ENCODE data around the gene DND1. TPM values are rescaled to one million over a fixed set of nuclear protein-coding genes. Genes with fewer than 3 reads are reported as not detected.

DND1 gene
- total and polyA plus RNA-seq, 2 experiments from 2014 or later: 8.1 to 15.5 TPM

DNA sequence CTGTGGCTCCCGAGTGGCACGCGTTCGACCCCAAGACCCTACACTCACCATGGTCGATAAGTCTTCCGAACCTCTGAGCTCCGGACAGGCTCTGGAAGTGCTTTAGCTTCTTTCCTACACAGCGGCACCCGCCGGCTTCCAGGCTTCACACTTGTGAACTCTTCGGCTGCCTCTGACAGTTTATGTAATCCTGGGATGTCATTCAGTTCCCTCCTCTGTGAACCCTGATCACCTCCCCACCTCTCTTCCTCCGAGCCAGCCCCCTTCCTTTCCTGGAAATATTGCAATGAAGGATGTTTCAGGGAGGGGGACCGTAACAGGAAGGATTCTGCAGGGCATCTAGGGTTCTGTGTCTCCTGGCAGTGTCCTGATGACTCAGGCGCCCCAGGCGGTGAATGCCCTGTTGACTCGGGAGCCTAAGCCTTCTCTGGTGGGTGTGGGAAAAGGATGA is 40.3 kb downstream of the DND1 start, which contains the start of gene CD14:
TSS of gene CD14 (minus strand) at position 155 of the 451 bp plus-strand sequence. CDS start at position 51, 104 bp downstream.
- H3K27ac Mint-ChIP-seq: no peak within 1 kb of the TSS
- Histone ChIP-seq H4K20me1 (replicated peaks; ENCODE audit: insufficient read depth) (no peaks in the 10 kb centered on the region), H3K36me3 (ENCODE audit: insufficient read depth) (no peaks in the 10 kb centered on the region), H3K4me2 (peak within 1 kb of the TSS; percentile 64), H3K9me2 (ENCODE audit: insufficient read depth) (0 out of 2 replicates have a peak, but pooled peaks cover 3% of the 10 kb centered on the region), H3F3A (replicated peaks; ENCODE audit: low read depth) (no peaks in the 10 kb centered on the region), H3K79me2 (replicated peaks; ENCODE audit: insufficient read depth) (no peaks in the 10 kb centered on the region), H3K4me1 (ENCODE audit: insufficient read depth) (peaks cover 4% of the 10 kb centered on the region; the same call in 1 of the 2 replicates), H2AFZ (peak within 1 kb of the TSS; percentile 90), H3K27me3 (ENCODE audit: insufficient read depth) (peaks cover 39% of the 10 kb centered on the region), H3K4me3 (peak within 1 kb of the TSS; percentile 41), H3K27ac (ENCODE audit: low read depth) (no peak within 1 kb of the TSS)
- H3K4me3 Mint-ChIP-seq: peak within 1 kb of the TSS; percentile 52; the same call in 2 of the 3 replicates
- DNase-seq (ENCODE audit: low spot score) (peak; percentile 12), ATAC-seq (peak; percentile 26)
- peaks cover 6% of the 10 kb centered on the region; the same call in 2 of the 3 replicates for H3K36me3 Mint-ChIP-seq (ENCODE audit: low read depth)
- TF ChIP-seq EZH2phosphoT487 (IDR thresholded peaks at IDR 0.05; ENCODE audit: unreplicated experiment): no peak
- TF ChIP-seq JUNB (IDR thresholded peaks at IDR 0.05; ENCODE audit: unreplicated experiment): no peak
- TF ChIP-seq, protein P1, sequence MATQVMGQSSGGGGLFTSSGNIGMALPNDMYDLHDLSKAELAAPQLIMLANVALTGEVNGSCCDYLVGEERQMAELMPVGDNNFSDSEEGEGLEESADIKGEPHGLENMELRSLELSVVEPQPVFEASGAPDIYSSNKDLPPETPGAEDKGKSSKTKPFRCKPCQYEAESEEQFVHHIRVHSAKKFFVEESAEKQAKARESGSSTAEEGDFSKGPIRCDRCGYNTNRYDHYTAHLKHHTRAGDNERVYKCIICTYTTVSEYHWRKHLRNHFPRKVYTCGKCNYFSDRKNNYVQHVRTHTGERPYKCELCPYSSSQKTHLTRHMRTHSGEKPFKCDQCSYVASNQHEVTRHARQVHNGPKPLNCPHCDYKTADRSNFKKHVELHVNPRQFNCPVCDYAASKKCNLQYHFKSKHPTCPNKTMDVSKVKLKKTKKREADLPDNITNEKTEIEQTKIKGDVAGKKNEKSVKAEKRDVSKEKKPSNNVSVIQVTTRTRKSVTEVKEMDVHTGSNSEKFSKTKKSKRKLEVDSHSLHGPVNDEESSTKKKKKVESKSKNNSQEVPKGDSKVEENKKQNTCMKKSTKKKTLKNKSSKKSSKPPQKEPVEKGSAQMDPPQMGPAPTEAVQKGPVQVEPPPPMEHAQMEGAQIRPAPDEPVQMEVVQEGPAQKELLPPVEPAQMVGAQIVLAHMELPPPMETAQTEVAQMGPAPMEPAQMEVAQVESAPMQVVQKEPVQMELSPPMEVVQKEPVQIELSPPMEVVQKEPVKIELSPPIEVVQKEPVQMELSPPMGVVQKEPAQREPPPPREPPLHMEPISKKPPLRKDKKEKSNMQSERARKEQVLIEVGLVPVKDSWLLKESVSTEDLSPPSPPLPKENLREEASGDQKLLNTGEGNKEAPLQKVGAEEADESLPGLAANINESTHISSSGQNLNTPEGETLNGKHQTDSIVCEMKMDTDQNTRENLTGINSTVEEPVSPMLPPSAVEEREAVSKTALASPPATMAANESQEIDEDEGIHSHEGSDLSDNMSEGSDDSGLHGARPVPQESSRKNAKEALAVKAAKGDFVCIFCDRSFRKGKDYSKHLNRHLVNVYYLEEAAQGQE (IDR thresholded peaks at IDR 0.05; ENCODE audit: unreplicated experiment): no peak
- no peak for TF ChIP-seq STAT1 (IDR thresholded peaks at IDR 0.05; ENCODE audit: unreplicated experiment)
- no peak for TF ChIP-seq NANOG (IDR thresholded peaks at IDR 0.05; ENCODE audit: borderline replicate concordance)
- TF ChIP-seq ZNF331 (CRISPR knock-in tag; IDR thresholded peaks at IDR 0.05; ENCODE audit: low read depth): no peak
- TF ChIP-seq EZH2 (IDR thresholded peaks at IDR 0.05; ENCODE audit: low read depth, unreplicated experiment): no peak
- TF ChIP-seq, protein P2, sequence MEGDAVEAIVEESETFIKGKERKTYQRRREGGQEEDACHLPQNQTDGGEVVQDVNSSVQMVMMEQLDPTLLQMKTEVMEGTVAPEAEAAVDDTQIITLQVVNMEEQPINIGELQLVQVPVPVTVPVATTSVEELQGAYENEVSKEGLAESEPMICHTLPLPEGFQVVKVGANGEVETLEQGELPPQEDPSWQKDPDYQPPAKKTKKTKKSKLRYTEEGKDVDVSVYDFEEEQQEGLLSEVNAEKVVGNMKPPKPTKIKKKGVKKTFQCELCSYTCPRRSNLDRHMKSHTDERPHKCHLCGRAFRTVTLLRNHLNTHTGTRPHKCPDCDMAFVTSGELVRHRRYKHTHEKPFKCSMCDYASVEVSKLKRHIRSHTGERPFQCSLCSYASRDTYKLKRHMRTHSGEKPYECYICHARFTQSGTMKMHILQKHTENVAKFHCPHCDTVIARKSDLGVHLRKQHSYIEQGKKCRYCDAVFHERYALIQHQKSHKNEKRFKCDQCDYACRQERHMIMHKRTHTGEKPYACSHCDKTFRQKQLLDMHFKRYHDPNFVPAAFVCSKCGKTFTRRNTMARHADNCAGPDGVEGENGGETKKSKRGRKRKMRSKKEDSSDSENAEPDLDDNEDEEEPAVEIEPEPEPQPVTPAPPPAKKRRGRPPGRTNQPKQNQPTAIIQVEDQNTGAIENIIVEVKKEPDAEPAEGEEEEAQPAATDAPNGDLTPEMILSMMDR (conservative IDR thresholded peaks at IDR 0.05; ENCODE audit: low read depth in 2 of 2): no peak
- TF ChIP-seq, protein P3, sequence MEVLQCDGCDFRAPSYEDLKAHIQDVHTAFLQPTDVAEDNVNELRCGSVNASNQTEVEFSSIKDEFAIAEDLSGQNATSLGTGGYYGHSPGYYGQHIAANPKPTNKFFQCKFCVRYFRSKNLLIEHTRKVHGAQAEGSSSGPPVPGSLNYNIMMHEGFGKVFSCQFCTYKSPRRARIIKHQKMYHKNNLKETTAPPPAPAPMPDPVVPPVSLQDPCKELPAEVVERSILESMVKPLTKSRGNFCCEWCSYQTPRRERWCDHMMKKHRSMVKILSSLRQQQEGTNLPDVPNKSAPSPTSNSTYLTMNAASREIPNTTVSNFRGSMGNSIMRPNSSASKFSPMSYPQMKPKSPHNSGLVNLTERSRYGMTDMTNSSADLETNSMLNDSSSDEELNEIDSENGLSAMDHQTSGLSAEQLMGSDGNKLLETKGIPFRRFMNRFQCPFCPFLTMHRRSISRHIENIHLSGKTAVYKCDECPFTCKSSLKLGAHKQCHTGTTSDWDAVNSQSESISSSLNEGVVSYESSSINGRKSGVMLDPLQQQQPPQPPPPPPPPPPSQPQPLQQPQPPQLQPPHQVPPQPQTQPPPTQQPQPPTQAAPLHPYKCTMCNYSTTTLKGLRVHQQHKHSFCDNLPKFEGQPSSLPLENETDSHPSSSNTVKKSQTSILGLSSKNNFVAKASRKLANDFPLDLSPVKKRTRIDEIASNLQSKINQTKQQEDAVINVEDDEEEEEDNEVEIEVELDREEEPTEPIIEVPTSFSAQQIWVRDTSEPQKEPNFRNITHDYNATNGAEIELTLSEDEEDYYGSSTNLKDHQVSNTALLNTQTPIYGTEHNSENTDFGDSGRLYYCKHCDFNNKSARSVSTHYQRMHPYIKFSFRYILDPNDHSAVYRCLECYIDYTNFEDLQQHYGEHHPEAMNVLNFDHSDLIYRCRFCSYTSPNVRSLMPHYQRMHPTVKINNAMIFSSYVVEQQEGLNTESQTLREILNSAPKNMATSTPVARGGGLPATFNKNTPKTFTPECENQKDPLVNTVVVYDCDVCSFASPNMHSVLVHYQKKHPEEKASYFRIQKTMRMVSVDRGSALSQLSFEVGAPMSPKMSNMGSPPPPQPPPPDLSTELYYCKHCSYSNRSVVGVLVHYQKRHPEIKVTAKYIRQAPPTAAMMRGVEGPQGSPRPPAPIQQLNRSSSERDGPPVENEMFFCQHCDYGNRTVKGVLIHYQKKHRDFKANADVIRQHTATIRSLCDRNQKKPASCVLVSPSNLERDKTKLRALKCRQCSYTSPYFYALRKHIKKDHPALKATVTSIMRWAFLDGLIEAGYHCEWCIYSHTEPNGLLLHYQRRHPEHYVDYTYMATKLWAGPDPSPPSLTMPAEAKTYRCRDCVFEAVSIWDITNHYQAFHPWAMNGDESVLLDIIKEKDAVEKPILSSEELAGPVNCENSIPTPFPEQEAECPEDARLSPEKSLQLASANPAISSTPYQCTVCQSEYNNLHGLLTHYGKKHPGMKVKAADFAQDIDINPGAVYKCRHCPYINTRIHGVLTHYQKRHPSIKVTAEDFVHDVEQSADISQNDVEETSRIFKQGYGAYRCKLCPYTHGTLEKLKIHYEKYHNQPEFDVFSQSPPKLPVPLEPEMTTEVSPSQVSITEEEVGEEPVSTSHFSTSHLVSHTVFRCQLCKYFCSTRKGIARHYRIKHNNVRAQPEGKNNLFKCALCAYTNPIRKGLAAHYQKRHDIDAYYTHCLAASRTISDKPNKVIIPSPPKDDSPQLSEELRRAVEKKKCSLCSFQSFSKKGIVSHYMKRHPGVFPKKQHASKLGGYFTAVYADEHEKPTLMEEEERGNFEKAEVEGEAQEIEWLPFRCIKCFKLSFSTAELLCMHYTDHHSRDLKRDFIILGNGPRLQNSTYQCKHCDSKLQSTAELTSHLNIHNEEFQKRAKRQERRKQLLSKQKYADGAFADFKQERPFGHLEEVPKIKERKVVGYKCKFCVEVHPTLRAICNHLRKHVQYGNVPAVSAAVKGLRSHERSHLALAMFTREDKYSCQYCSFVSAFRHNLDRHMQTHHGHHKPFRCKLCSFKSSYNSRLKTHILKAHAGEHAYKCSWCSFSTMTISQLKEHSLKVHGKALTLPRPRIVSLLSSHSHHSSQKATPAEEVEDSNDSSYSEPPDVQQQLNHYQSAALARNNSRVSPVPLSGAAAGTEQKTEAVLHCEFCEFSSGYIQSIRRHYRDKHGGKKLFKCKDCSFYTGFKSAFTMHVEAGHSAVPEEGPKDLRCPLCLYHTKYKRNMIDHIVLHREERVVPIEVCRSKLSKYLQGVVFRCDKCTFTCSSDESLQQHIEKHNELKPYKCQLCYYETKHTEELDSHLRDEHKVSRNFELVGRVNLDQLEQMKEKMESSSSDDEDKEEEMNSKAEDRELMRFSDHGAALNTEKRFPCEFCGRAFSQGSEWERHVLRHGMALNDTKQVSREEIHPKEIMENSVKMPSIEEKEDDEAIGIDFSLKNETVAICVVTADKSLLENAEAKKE (CRISPR knock-in tag; IDR thresholded peaks at IDR 0.05): no peak
- TF ChIP-seq ZNF114 (CRISPR knock-in tag; IDR thresholded peaks at IDR 0.05): no peak
- no peak for TF ChIP-seq POLR2AphosphoS5 (IDR thresholded peaks at IDR 0.05; ENCODE audit: low read depth)
- TF ChIP-seq, protein P4, sequence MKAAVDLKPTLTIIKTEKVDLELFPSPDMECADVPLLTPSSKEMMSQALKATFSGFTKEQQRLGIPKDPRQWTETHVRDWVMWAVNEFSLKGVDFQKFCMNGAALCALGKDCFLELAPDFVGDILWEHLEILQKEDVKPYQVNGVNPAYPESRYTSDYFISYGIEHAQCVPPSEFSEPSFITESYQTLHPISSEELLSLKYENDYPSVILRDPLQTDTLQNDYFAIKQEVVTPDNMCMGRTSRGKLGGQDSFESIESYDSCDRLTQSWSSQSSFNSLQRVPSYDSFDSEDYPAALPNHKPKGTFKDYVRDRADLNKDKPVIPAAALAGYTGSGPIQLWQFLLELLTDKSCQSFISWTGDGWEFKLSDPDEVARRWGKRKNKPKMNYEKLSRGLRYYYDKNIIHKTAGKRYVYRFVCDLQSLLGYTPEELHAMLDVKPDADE (IDR thresholded peaks at IDR 0.05): no peak
- TF ChIP-seq CREB1 (CRISPR knock-in tag; IDR thresholded peaks at IDR 0.05; ENCODE audit: low read depth): no peak
- H3K4me1 Mint-ChIP-seq: peaks cover 2% of the 10 kb centered on the region
- peaks cover 36% of the 10 kb centered on the region for H3K9me3 Mint-ChIP-seq
- peaks cover 25% of the 10 kb centered on the region for H3K27me3 Mint-ChIP-seq (ENCODE audit: insufficient read depth, low read depth, poor library complexity)

Measured in GM23338 (cell line).